ENCODE data around the gene ZNF618.
"Not testable (repeated sequence)": the region's sequence is repeated elsewhere in the genome, so short reads cannot be mapped to it uniquely, and the experiment has no call there.

Gene ZNF618

DNA sequence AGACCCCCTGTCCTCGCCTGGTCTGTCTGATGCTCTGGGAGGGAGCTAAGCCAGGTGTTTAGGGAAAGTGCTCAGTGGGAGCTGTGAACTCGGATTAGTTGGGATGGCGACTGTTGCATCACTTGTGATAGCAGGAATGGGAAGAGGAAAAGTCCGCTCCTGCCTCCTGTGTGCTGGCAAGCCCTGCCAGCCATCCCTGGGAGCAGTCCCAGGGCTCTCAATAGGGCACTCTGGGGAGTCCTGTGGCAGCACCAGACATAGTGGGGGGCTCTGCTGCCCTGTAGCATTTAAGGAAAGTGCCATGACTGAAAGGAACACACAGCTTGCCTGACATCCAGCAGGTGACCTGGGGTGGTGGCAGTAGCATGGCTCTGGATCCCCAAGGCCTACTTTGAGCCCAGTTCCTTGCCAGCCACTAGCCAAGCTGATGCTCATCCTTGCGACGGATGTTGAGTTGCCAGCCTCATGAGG lies 120.5 kb downstream of the ZNF618 start:
- Histone ChIP-seq H3K9ac (ENCODE audit: low read depth, low read length) (no peak overlapping the region), H3K9me3 (ENCODE audit: control insufficient read depth, insufficient read depth, low read length) (no peaks in the 10 kb centered on the region), H3K27ac (ENCODE audit: low read depth, low read length) (no peak overlapping the region), H3K4me1 (ENCODE audit: control insufficient read depth, insufficient read depth, low read length) (no peaks in the 10 kb centered on the region), H3K36me3 (ENCODE audit: control insufficient read depth, insufficient read depth, low read length) (peaks cover 11% of the 10 kb centered on the region; the same call in 1 of the 2 replicates), H3K27me3 (ENCODE audit: control insufficient read depth, insufficient read depth, low read length) (no peaks in the 10 kb centered on the region), H3K4me3 (ENCODE audit: low read depth, low read length) (no peak overlapping the region)

DNA sequence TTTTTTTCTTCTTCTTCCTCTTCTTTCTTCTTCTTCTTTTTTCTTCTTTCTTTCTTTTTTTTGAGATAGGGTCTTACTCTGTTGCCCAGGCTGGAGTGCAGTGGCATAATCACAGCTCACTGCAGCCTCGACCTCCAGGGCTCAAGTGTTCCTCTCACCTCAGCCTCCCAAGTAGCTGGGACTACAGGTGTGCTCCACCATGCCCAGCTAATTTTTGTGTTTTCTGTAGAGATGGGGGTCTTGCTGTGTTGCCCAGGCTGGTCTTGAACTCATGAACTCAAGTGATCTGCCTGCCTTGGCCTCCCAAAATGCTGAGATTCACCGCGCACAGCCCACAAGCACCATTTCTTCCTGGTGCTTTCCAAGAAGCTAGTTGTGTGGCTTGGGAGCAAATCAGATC lies 121.0 kb downstream of the ZNF618 start:
- H3K9ac ChIP-seq (ENCODE audit: low read depth, low read length); H3K4me3 ChIP-seq (ENCODE audit: low read depth, low read length); H3K9me3 ChIP-seq (ENCODE audit: control insufficient read depth, insufficient read depth, low read length); H3K27me3 ChIP-seq (ENCODE audit: control insufficient read depth, insufficient read depth, low read length); H3K4me1 ChIP-seq (ENCODE audit: control insufficient read depth, insufficient read depth, low read length); H3K27ac ChIP-seq (ENCODE audit: low read depth, low read length): not testable (repeated sequence)
- peaks cover 11% of the 10 kb centered on the region; the same call in 1 of the 2 replicates for H3K36me3 ChIP-seq (ENCODE audit: control insufficient read depth, insufficient read depth, low read length)

DNA sequence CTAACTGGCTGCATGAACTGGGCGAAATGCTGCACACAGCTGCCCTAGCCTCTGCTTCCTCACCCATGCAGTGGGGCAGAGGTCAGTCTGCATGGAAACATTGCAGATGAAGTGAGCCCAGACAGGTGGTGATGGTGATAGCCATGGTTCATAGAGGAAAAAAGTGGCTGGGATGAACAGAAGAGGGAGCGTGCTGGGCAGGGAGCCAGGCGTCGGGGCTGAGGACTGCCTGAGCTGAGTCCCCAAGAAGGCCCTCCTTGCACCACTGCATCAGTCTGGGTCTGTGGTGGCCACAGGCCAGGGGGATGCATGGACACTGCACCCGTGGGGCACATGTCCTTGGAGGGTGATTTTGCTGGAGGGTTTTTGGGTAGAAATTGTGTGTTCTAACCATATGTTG lies 121.5 kb downstream of the ZNF618 start:
- H3K9me3 ChIP-seq (ENCODE audit: control insufficient read depth, insufficient read depth, low read length), result no peaks in the 10 kb centered on the region
- no peak overlapping the region for H3K9ac ChIP-seq (ENCODE audit: low read depth, low read length)
- H3K4me1 ChIP-seq (ENCODE audit: control insufficient read depth, insufficient read depth, low read length), result no peaks in the 10 kb centered on the region
- H3K4me3 ChIP-seq (ENCODE audit: low read depth, low read length), result no peak overlapping the region
- H3K36me3 ChIP-seq (ENCODE audit: control insufficient read depth, insufficient read depth, low read length), result peaks cover 11% of the 10 kb centered on the region; the same call in 1 of the 2 replicates
- no peaks in the 10 kb centered on the region for H3K27me3 ChIP-seq (ENCODE audit: control insufficient read depth, insufficient read depth, low read length)
- H3K27ac ChIP-seq (ENCODE audit: low read depth, low read length), result no peak overlapping the region

DNA sequence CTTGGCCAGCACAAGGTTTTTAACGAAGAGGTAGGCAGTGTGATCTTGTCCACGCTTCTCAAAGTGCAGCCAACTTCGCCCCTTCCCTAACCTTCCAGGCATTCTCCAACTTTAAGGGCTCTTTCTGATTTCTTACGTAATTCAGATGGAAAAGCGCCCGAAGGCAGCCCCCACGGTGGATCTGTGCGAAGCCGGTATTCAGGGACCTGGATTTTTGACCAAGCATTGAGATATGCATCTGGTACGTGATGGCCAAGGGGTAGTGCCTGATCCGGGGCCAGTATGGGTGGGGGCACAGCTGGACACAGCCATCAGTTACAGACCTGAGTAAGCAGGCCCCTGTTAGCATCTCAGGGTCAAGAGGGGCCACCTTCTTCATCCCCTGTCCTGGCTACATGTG lies 122.0 kb downstream of the ZNF618 start:
- Histone ChIP-seq H3K4me3 (ENCODE audit: low read depth, low read length) (no peak overlapping the region), H3K27me3 (ENCODE audit: control insufficient read depth, insufficient read depth, low read length) (no peaks in the 10 kb centered on the region), H3K27ac (ENCODE audit: low read depth, low read length) (no peak overlapping the region), H3K9ac (ENCODE audit: low read depth, low read length) (no peak overlapping the region), H3K4me1 (ENCODE audit: control insufficient read depth, insufficient read depth, low read length) (no peaks in the 10 kb centered on the region), H3K36me3 (ENCODE audit: control insufficient read depth, insufficient read depth, low read length) (peaks cover 12% of the 10 kb centered on the region), H3K9me3 (ENCODE audit: control insufficient read depth, insufficient read depth, low read length) (no peaks in the 10 kb centered on the region)

DNA sequence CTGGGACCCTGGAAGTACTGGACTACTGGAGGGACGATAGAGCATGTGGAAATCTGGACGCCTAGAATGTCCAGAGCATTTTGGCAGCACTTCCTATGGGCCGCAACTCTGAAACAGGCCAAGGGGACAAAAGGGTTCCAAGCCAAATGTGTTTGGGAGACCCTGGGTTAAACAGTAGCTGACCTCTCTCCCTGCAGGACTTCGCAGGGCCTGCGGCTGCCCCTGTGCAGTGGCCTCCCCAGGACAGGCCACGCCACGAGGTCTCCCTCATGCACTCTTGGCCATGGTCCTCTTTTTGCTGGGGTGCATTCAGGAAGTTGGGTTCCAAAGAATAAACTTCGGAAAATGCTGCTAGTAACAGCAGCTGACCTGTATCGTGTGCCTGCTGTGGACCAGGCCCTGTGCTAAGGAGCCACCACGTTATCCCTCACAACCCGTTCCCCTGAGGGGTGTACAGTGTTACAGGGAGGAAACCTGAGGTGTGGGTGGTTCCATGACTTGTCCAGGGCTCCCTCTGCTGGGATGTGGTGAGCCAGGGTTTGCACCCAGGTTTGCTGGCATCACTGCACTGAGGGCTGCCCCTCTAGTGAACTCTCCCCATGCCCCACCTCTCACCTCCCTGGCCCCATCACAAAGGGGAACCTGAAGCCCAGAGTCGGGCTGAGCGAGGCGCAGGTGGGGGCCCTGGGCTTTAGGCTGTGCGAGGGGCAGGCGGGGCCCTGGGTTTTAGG lies 122.6 kb downstream of the ZNF618 start:
- Histone ChIP-seq H3K9ac (ENCODE audit: low read depth, low read length) (no peak overlapping the region), H3K4me1 (ENCODE audit: control insufficient read depth, insufficient read depth, low read length) (no peaks in the 10 kb centered on the region), H3K4me3 (ENCODE audit: low read depth, low read length) (no peak overlapping the region), H3K9me3 (ENCODE audit: control insufficient read depth, insufficient read depth, low read length) (no peaks in the 10 kb centered on the region), H3K27ac (ENCODE audit: low read depth, low read length) (no peak overlapping the region), H3K36me3 (ENCODE audit: control insufficient read depth, insufficient read depth, low read length) (peaks cover 18% of the 10 kb centered on the region), H3K27me3 (ENCODE audit: control insufficient read depth, insufficient read depth, low read length) (no peaks in the 10 kb centered on the region)

DNA sequence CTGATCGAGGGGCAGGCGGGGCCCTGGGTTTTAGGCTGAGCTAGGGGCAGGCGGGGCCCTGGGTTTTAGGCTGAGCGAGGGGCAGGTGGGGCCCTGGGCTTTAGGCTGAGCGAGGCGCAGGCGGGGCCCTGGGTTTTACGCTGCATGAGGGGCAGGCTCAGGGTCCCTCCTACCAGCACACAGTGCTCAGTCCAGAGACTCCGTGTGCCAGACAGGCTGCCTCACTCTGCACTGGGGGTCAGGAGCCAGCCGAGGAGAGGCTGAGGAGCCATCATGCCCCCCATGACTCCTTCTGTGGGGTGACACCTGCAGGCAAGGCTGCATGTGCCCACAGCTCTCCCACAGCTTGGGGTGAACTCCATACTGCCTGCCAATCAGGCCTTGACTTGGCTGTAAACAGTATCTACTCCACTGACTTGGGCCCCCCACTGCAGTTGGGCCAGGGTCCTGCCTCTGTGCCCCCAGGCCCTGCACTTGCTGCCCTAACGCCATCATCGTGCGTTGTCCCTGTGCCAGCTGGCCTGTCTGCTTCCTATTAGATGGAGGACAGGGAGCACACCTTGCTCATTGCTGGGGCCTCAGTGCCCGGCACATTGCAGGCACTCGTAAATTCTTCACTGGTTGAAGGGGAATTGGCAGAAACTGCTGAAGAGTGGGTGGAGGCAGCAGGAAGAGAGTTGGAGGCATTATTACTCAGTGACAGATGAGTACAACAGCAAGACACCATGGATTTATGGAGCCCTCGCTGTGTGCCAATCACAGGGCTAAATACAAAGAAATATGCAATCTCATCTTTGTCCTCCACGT lies 123.3 kb downstream of the ZNF618 start:
- no peak overlapping the region for H3K9ac ChIP-seq (ENCODE audit: low read depth, low read length)
- no peak overlapping the region for H3K4me3 ChIP-seq (ENCODE audit: low read depth, low read length)
- H3K9me3 ChIP-seq (ENCODE audit: control insufficient read depth, insufficient read depth, low read length), result no peaks in the 10 kb centered on the region
- no peak overlapping the region for H3K27ac ChIP-seq (ENCODE audit: low read depth, low read length)
- no peaks in the 10 kb centered on the region for H3K27me3 ChIP-seq (ENCODE audit: control insufficient read depth, insufficient read depth, low read length)
- H3K4me1 ChIP-seq (ENCODE audit: control insufficient read depth, insufficient read depth, low read length), result no peaks in the 10 kb centered on the region
- peaks cover 18% of the 10 kb centered on the region for H3K36me3 ChIP-seq (ENCODE audit: control insufficient read depth, insufficient read depth, low read length)

DNA sequence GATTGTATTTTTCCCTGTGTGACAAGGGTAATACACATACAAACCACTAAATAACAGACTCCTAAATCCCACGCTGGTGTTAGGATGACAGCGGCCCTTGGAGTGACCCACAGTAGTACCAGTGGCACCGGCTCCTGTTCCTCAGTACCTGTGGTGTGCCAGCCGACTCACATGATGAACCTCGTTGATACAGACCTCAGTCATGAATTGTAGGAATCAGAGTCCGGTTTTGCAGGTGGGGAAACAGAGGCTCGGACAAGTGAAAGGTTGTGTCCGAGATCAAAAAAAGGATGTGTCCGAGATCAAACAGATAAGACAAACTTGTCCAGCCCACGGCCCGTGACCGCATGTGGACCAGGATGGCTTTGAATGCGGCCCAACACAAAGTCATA lies 124.0 kb downstream of the ZNF618 start:
- H3K36me3 ChIP-seq (ENCODE audit: control insufficient read depth, insufficient read depth, low read length), result peaks cover 24% of the 10 kb centered on the region
- no peaks in the 10 kb centered on the region for H3K4me1 ChIP-seq (ENCODE audit: control insufficient read depth, insufficient read depth, low read length)
- no peak overlapping the region for H3K9ac ChIP-seq (ENCODE audit: low read depth, low read length)
- no peak overlapping the region for H3K27ac ChIP-seq (ENCODE audit: low read depth, low read length)
- H3K9me3 ChIP-seq (ENCODE audit: control insufficient read depth, insufficient read depth, low read length), result no peaks in the 10 kb centered on the region
- H3K27me3 ChIP-seq (ENCODE audit: control insufficient read depth, insufficient read depth, low read length), result no peaks in the 10 kb centered on the region
- no peak overlapping the region for H3K4me3 ChIP-seq (ENCODE audit: low read depth, low read length)

DNA sequence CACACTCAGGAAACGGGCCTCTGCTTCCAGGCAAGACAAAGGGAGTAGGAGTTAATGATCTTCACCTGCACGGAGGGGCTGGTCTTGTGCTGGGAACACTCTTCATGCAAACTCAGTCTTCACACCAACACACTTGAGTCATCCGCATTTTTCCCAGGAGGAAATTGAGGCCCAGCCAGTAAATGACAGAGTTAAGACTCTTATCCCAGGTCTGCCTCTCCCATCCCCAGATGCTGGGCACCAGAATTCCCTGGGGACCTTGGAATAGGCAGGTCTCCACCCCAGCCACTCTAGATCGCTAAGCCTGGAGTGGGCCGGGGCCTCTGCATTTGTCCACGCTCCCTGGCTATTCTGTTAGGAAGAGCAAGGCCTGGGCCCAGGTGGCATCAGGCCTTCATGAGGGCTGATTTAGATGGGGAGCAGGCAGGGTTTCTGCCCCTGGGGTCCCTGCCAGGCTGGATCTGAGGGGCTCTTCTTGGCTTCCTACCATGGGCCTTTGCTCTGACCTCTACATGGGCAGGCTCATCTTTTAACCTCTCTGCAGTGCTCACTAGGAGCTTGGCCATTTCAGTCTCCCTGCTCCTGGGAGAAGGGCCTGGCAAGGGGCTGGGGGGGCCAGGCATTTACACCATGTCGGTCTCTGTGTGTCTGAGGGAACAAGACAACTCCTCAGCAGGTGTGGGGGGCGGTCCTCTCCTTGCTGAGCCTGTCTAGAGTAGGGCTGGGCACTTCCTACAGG lies 124.7 kb downstream of the ZNF618 start:
- Histone ChIP-seq H3K27me3 (ENCODE audit: control insufficient read depth, insufficient read depth, low read length) (no peaks in the 10 kb centered on the region), H3K4me3 (ENCODE audit: low read depth, low read length) (no peak overlapping the region), H3K9ac (ENCODE audit: low read depth, low read length) (no peak overlapping the region), H3K27ac (ENCODE audit: low read depth, low read length) (no peak overlapping the region), H3K4me1 (ENCODE audit: control insufficient read depth, insufficient read depth, low read length) (no peaks in the 10 kb centered on the region), H3K36me3 (ENCODE audit: control insufficient read depth, insufficient read depth, low read length) (peaks cover 25% of the 10 kb centered on the region), H3K9me3 (ENCODE audit: control insufficient read depth, insufficient read depth, low read length) (no peaks in the 10 kb centered on the region)

DNA sequence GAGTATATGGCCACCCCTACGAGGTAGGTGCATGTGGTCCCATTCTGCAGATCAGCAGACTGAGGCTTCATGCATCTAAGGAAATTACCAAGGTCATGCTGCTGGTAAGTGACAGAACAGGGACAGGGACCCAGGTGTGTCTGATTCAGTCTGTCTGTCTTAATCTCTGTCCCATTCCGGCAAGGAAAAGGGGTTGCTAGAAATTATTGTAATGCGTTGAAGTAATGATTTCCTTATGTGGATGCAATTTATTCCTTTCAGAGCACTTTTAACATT lies 125.2 kb downstream of the ZNF618 start:
- no peak overlapping the region for H3K4me3 ChIP-seq (ENCODE audit: low read depth, low read length)
- no peaks in the 10 kb centered on the region for H3K27me3 ChIP-seq (ENCODE audit: control insufficient read depth, insufficient read depth, low read length)
- H3K9ac ChIP-seq (ENCODE audit: low read depth, low read length), result no peak overlapping the region
- H3K27ac ChIP-seq (ENCODE audit: low read depth, low read length), result no peak overlapping the region
- no peaks in the 10 kb centered on the region for H3K4me1 ChIP-seq (ENCODE audit: control insufficient read depth, insufficient read depth, low read length)
- peaks cover 27% of the 10 kb centered on the region for H3K36me3 ChIP-seq (ENCODE audit: control insufficient read depth, insufficient read depth, low read length)
- H3K9me3 ChIP-seq (ENCODE audit: control insufficient read depth, insufficient read depth, low read length), result no peaks in the 10 kb centered on the region

DNA sequence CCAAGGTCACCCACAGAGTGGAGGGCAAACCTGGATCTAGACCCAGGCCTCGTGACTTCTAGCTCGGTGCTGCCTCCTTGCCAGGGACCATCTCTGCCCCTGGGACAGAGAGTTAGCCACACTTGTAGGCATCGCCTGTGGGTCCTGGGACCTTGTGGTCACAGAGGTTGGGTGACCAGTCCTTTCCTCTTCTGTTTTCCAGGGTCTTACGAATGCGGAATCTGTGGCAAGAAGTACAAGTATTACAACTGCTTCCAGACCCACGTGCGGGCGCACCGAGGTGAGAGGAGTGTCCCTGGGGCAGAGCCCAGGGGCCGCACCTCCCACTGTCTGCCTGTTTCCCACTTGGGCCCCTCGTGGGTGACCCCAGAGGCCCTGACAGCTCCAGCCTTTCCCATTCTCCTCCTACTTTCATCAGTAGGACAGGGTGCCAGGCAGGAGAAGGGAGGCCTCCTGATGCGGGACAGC lies 125.7 kb downstream of the ZNF618 start:
- H3K27ac ChIP-seq (ENCODE audit: low read depth, low read length), result no peak overlapping the region
- no peak overlapping the region for H3K4me3 ChIP-seq (ENCODE audit: low read depth, low read length)
- no peaks in the 10 kb centered on the region for H3K4me1 ChIP-seq (ENCODE audit: control insufficient read depth, insufficient read depth, low read length)
- H3K9ac ChIP-seq (ENCODE audit: low read depth, low read length), result no peak overlapping the region
- no peaks in the 10 kb centered on the region for H3K9me3 ChIP-seq (ENCODE audit: control insufficient read depth, insufficient read depth, low read length)
- H3K36me3 ChIP-seq (ENCODE audit: control insufficient read depth, insufficient read depth, low read length), result peaks cover 32% of the 10 kb centered on the region
- no peaks in the 10 kb centered on the region for H3K27me3 ChIP-seq (ENCODE audit: control insufficient read depth, insufficient read depth, low read length)
